GM23338 (cell line): ENCODE data around the gene SASH1.

Experiments used
- CREB1 ChIP-seq: fragments of 250-450 bp; sonication (Bioruptor Pico); IDR thresholded peaks from 2 replicates; pipeline ENCODE4 v1.5.0; 2020; ENCODE audit warnings: low read depth, mild to moderate bottlenecking, moderate library complexity
- EZH2 ChIP-seq: fragments of 200-600 bp; sonication (generic); IDR thresholded peaks from one replicate; pipeline ENCODE4 v1.8.0; 2017; ENCODE audit warnings: antibody characterized with exemption, mild to moderate bottlenecking, low read depth; ENCODE audit not compliant: unreplicated experiment
- EZH2phosphoT487 ChIP-seq: fragments of 200-600 bp; sonication (generic); IDR thresholded peaks from one replicate; pipeline ENCODE4 v1.8.1; 2018; ENCODE audit warnings: antibody characterized with exemption; ENCODE audit not compliant: unreplicated experiment
- JUNB ChIP-seq: IDR thresholded peaks from one replicate; pipeline ENCODE4 v1.6.1; 2016; ENCODE audit warnings: antibody characterized with exemption; ENCODE audit not compliant: unreplicated experiment
- NANOG ChIP-seq: IDR thresholded peaks from 2 replicates; pipeline ENCODE4 v1.6.1; 2016; ENCODE audit warnings: antibody characterized with exemption, borderline replicate concordance
- POLR2AphosphoS5 ChIP-seq: IDR thresholded peaks from 2 replicates; pipeline ENCODE4 v1.6.1; 2016; ENCODE audit warnings: antibody characterized with exemption, low read depth
- ZNF114 ChIP-seq: fragments of 250-450 bp; sonication (Bioruptor Pico); IDR thresholded peaks from 2 replicates; pipeline ENCODE4 v1.5.0; 2020; ENCODE audit warnings: mild to moderate bottlenecking, moderate library complexity
- ZNF331 ChIP-seq: fragments of 250-450 bp; sonication (Bioruptor Pico); IDR thresholded peaks from 2 replicates; pipeline ENCODE4 v1.5.0; 2020; ENCODE audit warnings: low read depth, mild to moderate bottlenecking, moderate library complexity
- TF ChIP-seq, protein P1 (sequence below), 2 experiments: fragments of 200-600 bp in 1 of 2; sonication (generic) in 1 of 2; conservative IDR thresholded peaks; 2 replicates each; pipeline versions ENCODE4 v1.5.1 to v1.6.1; 2016 to 2017; ENCODE audit warnings: antibody characterized with exemption in 2 of 2, low read depth in 2 of 2, mild to moderate bottlenecking in 2 of 2, moderate library complexity in 1 of 2
- TF ChIP-seq, protein P2 (sequence below): IDR thresholded peaks from one replicate; pipeline ENCODE4 v1.6.1; 2018; ENCODE audit warnings: antibody characterized with exemption; ENCODE audit not compliant: unreplicated experiment
- TF ChIP-seq, protein P3 (sequence below): fragments of 250-450 bp; sonication (Bioruptor Pico); IDR thresholded peaks from 2 replicates; pipeline ENCODE4 v1.5.0; 2020; ENCODE audit warnings: mild to moderate bottlenecking, moderate library complexity
- TF ChIP-seq, protein P4 (sequence below): IDR thresholded peaks from 2 replicates; pipeline ENCODE4 v1.6.1; 2016; ENCODE audit warnings: antibody characterized with exemption

DNA sequence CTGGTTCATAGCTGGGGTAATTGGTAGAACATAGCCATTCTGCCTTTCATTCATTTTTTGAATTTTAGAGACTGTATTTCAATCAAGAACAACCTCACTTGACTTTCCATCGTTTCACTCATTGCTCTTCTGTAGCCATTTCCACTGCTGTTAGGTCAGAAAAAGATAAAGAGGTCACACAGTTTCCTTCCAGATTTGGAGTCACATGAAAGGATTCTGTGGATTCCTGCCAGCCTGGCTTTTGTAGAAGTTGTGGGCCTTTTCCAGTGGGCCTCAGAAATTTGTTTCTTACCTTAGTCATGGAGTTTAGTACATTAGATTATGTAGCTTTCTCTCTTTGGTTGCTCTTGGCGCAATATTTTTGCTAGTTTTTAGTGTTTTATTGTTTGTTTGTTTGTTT is 157.8 kb downstream of the SASH1 start:
- TF ChIP-seq, protein P1, sequence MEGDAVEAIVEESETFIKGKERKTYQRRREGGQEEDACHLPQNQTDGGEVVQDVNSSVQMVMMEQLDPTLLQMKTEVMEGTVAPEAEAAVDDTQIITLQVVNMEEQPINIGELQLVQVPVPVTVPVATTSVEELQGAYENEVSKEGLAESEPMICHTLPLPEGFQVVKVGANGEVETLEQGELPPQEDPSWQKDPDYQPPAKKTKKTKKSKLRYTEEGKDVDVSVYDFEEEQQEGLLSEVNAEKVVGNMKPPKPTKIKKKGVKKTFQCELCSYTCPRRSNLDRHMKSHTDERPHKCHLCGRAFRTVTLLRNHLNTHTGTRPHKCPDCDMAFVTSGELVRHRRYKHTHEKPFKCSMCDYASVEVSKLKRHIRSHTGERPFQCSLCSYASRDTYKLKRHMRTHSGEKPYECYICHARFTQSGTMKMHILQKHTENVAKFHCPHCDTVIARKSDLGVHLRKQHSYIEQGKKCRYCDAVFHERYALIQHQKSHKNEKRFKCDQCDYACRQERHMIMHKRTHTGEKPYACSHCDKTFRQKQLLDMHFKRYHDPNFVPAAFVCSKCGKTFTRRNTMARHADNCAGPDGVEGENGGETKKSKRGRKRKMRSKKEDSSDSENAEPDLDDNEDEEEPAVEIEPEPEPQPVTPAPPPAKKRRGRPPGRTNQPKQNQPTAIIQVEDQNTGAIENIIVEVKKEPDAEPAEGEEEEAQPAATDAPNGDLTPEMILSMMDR (conservative IDR thresholded peaks at IDR 0.05; ENCODE audit: low read depth in 2 of 2), result no peak
- TF ChIP-seq ZNF331 (CRISPR knock-in tag), result no peak
- no peak for TF ChIP-seq EZH2
- TF ChIP-seq, protein P2, sequence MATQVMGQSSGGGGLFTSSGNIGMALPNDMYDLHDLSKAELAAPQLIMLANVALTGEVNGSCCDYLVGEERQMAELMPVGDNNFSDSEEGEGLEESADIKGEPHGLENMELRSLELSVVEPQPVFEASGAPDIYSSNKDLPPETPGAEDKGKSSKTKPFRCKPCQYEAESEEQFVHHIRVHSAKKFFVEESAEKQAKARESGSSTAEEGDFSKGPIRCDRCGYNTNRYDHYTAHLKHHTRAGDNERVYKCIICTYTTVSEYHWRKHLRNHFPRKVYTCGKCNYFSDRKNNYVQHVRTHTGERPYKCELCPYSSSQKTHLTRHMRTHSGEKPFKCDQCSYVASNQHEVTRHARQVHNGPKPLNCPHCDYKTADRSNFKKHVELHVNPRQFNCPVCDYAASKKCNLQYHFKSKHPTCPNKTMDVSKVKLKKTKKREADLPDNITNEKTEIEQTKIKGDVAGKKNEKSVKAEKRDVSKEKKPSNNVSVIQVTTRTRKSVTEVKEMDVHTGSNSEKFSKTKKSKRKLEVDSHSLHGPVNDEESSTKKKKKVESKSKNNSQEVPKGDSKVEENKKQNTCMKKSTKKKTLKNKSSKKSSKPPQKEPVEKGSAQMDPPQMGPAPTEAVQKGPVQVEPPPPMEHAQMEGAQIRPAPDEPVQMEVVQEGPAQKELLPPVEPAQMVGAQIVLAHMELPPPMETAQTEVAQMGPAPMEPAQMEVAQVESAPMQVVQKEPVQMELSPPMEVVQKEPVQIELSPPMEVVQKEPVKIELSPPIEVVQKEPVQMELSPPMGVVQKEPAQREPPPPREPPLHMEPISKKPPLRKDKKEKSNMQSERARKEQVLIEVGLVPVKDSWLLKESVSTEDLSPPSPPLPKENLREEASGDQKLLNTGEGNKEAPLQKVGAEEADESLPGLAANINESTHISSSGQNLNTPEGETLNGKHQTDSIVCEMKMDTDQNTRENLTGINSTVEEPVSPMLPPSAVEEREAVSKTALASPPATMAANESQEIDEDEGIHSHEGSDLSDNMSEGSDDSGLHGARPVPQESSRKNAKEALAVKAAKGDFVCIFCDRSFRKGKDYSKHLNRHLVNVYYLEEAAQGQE, result no peak
- TF ChIP-seq, protein P3, sequence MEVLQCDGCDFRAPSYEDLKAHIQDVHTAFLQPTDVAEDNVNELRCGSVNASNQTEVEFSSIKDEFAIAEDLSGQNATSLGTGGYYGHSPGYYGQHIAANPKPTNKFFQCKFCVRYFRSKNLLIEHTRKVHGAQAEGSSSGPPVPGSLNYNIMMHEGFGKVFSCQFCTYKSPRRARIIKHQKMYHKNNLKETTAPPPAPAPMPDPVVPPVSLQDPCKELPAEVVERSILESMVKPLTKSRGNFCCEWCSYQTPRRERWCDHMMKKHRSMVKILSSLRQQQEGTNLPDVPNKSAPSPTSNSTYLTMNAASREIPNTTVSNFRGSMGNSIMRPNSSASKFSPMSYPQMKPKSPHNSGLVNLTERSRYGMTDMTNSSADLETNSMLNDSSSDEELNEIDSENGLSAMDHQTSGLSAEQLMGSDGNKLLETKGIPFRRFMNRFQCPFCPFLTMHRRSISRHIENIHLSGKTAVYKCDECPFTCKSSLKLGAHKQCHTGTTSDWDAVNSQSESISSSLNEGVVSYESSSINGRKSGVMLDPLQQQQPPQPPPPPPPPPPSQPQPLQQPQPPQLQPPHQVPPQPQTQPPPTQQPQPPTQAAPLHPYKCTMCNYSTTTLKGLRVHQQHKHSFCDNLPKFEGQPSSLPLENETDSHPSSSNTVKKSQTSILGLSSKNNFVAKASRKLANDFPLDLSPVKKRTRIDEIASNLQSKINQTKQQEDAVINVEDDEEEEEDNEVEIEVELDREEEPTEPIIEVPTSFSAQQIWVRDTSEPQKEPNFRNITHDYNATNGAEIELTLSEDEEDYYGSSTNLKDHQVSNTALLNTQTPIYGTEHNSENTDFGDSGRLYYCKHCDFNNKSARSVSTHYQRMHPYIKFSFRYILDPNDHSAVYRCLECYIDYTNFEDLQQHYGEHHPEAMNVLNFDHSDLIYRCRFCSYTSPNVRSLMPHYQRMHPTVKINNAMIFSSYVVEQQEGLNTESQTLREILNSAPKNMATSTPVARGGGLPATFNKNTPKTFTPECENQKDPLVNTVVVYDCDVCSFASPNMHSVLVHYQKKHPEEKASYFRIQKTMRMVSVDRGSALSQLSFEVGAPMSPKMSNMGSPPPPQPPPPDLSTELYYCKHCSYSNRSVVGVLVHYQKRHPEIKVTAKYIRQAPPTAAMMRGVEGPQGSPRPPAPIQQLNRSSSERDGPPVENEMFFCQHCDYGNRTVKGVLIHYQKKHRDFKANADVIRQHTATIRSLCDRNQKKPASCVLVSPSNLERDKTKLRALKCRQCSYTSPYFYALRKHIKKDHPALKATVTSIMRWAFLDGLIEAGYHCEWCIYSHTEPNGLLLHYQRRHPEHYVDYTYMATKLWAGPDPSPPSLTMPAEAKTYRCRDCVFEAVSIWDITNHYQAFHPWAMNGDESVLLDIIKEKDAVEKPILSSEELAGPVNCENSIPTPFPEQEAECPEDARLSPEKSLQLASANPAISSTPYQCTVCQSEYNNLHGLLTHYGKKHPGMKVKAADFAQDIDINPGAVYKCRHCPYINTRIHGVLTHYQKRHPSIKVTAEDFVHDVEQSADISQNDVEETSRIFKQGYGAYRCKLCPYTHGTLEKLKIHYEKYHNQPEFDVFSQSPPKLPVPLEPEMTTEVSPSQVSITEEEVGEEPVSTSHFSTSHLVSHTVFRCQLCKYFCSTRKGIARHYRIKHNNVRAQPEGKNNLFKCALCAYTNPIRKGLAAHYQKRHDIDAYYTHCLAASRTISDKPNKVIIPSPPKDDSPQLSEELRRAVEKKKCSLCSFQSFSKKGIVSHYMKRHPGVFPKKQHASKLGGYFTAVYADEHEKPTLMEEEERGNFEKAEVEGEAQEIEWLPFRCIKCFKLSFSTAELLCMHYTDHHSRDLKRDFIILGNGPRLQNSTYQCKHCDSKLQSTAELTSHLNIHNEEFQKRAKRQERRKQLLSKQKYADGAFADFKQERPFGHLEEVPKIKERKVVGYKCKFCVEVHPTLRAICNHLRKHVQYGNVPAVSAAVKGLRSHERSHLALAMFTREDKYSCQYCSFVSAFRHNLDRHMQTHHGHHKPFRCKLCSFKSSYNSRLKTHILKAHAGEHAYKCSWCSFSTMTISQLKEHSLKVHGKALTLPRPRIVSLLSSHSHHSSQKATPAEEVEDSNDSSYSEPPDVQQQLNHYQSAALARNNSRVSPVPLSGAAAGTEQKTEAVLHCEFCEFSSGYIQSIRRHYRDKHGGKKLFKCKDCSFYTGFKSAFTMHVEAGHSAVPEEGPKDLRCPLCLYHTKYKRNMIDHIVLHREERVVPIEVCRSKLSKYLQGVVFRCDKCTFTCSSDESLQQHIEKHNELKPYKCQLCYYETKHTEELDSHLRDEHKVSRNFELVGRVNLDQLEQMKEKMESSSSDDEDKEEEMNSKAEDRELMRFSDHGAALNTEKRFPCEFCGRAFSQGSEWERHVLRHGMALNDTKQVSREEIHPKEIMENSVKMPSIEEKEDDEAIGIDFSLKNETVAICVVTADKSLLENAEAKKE (CRISPR knock-in tag), result no peak
- TF ChIP-seq JUNB, result no peak
- no peak for TF ChIP-seq EZH2phosphoT487
- no peak for TF ChIP-seq ZNF114 (CRISPR knock-in tag)
- TF ChIP-seq CREB1 (CRISPR knock-in tag), result no peak
- TF ChIP-seq POLR2AphosphoS5, result no peak
- TF ChIP-seq, protein P4, sequence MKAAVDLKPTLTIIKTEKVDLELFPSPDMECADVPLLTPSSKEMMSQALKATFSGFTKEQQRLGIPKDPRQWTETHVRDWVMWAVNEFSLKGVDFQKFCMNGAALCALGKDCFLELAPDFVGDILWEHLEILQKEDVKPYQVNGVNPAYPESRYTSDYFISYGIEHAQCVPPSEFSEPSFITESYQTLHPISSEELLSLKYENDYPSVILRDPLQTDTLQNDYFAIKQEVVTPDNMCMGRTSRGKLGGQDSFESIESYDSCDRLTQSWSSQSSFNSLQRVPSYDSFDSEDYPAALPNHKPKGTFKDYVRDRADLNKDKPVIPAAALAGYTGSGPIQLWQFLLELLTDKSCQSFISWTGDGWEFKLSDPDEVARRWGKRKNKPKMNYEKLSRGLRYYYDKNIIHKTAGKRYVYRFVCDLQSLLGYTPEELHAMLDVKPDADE, result no peak
- TF ChIP-seq NANOG, result no peak
